Endothelial cell of umbilical vein (primary cell): Measurements from ENCODE around the gene RAB3B.

Source experiments
- CTCF ChIP-seq, 2 donors: IDR thresholded peaks; 1 replicate in 1 of 2; 2 replicates in 1 of 2; pipeline ENCODE4 v1.5.1; 2011; ENCODE audit warnings: low read length in 2 of 2, mild to moderate bottlenecking in 2 of 2, moderate library complexity in 2 of 2, control low read depth in 1 of 2, inconsistent platforms in 1 of 2, low read depth in 1 of 2; ENCODE audit not compliant: insufficient read depth in 1 of 2; ENCODE audit errors: extremely low read depth in 1 of 2
- EZH2 ChIP-seq: IDR thresholded peaks from 2 replicates; pipeline ENCODE4 v1.6.1; 2012; ENCODE audit warnings: borderline replicate concordance, low read depth, mild to moderate bottlenecking, moderate library complexity, low read length, inconsistent platforms; ENCODE audit not compliant: severe bottlenecking
- FOS ChIP-seq: IDR thresholded peaks from 2 replicates; pipeline ENCODE4 v1.6.1; 2011; ENCODE audit warnings: mild to moderate bottlenecking, low read length, moderate library complexity, borderline replicate concordance; ENCODE audit not compliant: insufficient read depth
- GATA2 ChIP-seq: IDR thresholded peaks from 2 replicates; pipeline ENCODE4 v1.7.0; 2011; ENCODE audit warnings: low read depth, mild to moderate bottlenecking, moderate library complexity, mixed read lengths, low read length; ENCODE audit not compliant: insufficient read length, insufficient read depth
- MAX ChIP-seq: IDR thresholded peaks from 2 replicates; pipeline ENCODE4 v1.6.1; 2011; ENCODE audit not compliant: insufficient read depth, insufficient read length
- POLR2A ChIP-seq: IDR thresholded peaks from 2 replicates; pipeline ENCODE4 v1.6.1; 2012; ENCODE audit warnings: low read depth, mild to moderate bottlenecking, control low read depth, low read length

- TF ChIP-seq EZH2 (no peak), CTCF (IDR thresholded peaks at IDR 0.05; ENCODE audit: extremely low read depth in 1 of 2, insufficient read depth in 1 of 2, low read depth in 1 of 2, low read length in 2 of 2) (no peak), FOS (no peak), GATA2 (no peak), MAX (no peak), POLR2A (no peak)
Observed at GRCh38 chr1:51989582-51990477, 670 bp downstream of the RAB3B start.
